ENCODE measurements around the gene F7. TPM values are rescaled to one million over a fixed set of nuclear protein-coding genes. Genes with fewer than 3 reads are reported as not detected.
A peak's percentile ranks its signal among the peaks of the same experiment; 100 is the strongest.

Gene F7
- total RNA-seq, 1 donor from 2014 or later, result not detected

GRCh38 chr13:113129921-113130750, 24.5 kb downstream of the F7 start:
- H3K36me3 Mint-ChIP-seq (ENCODE audit: low read depth), result no peaks in the 10 kb centered on the region
- H3K27me3 Mint-ChIP-seq, result peaks cover 40% of the 10 kb centered on the region
- ChIA-PET POLR2A (no interaction called here), CTCF (no interaction called here)
- TF ChIP-seq CTCF (IDR thresholded peaks at IDR 0.05), result no peak
- intact Hi-C loops (cut with micrococcal nuclease), result no loop called here
- DNase-seq (peak; percentile 3), ATAC-seq (ENCODE audit: low read depth) (no peak)
- H3K4me1 Mint-ChIP-seq, result no peaks in the 10 kb centered on the region
- no peak overlapping the region for H3K27ac Mint-ChIP-seq
- peak overlapping the region; percentile 13 for H3K4me3 Mint-ChIP-seq
- peaks cover 2% of the 10 kb centered on the region for H3K9me3 Mint-ChIP-seq

GRCh38 chr13:113135281-113135760, 29.7 kb downstream of the F7 start:
- CTCF ChIA-PET, result no interaction called here
- intact Hi-C loops (cut with micrococcal nuclease), result no loop called here
- Mint-ChIP-seq H3K27ac (no peak overlapping the region), H3K9me3 (peaks cover 2% of the 10 kb centered on the region), H3K36me3 (ENCODE audit: low read depth) (no peaks in the 10 kb centered on the region), H3K27me3 (peaks cover 14% of the 10 kb centered on the region), H3K4me3 (no peak overlapping the region), H3K4me1 (no peaks in the 10 kb centered on the region)
- no peak for TF ChIP-seq CTCF (IDR thresholded peaks at IDR 0.05)
- no peak for ATAC-seq (ENCODE audit: low read depth)
- POLR2A ChIA-PET, result no interaction called here
- no peak for DNase-seq

GRCh38 chr13:113137691-113138298, 32.2 kb downstream of the F7 start:
- CTCF ChIA-PET, result no interaction called here
- DNase-seq, result no peak
- POLR2A ChIA-PET, result no interaction called here
- Mint-ChIP-seq H3K9me3 (peaks cover 2% of the 10 kb centered on the region), H3K27me3 (peaks cover 6% of the 10 kb centered on the region), H3K4me3 (no peak overlapping the region), H3K27ac (no peak overlapping the region), H3K4me1 (no peaks in the 10 kb centered on the region), H3K36me3 (ENCODE audit: low read depth) (no peaks in the 10 kb centered on the region)
- intact Hi-C loops (cut with micrococcal nuclease), result no loop called here
- no peak for TF ChIP-seq CTCF (IDR thresholded peaks at IDR 0.05)
- ATAC-seq (ENCODE audit: low read depth), result no peak

GRCh38 chr13:113138792-113139551, 33.4 kb downstream of the F7 start:
- DNase-seq, result peak; percentile 1
- no peak for ATAC-seq (ENCODE audit: low read depth)
- TF ChIP-seq CTCF (IDR thresholded peaks at IDR 0.05), result no peak
- H3K4me1 Mint-ChIP-seq, result no peaks in the 10 kb centered on the region
- ChIA-PET POLR2A (no interaction called here), CTCF (no interaction called here)
- H3K4me3 Mint-ChIP-seq, result no peak overlapping the region
- no peak overlapping the region for H3K27ac Mint-ChIP-seq
- no peaks in the 10 kb centered on the region for H3K36me3 Mint-ChIP-seq (ENCODE audit: low read depth)
- intact Hi-C loops (cut with micrococcal nuclease), result no loop called here
- H3K27me3 Mint-ChIP-seq, result peaks cover 6% of the 10 kb centered on the region
- peaks cover 2% of the 10 kb centered on the region for H3K9me3 Mint-ChIP-seq

- no peaks in the 10 kb centered on the region for H3K9me3 Mint-ChIP-seq
- H3K4me3 Mint-ChIP-seq, result no peak overlapping the region
Observed at GRCh38 chr13:113139577-113139976, 34.0 kb downstream of the F7 start.

More at GRCh38 chr13:113139577-113139976, 34.0 kb downstream of the F7 start:
- ChIA-PET POLR2A (no interaction called here), CTCF (no interaction called here)
- Mint-ChIP-seq H3K27ac (no peak overlapping the region), H3K36me3 (ENCODE audit: low read depth) (no peaks in the 10 kb centered on the region), H3K4me1 (no peaks in the 10 kb centered on the region), H3K27me3 (peaks cover 6% of the 10 kb centered on the region)
- DNase-seq (no peak), ATAC-seq (ENCODE audit: low read depth) (no peak)
- no peak for TF ChIP-seq CTCF (IDR thresholded peaks at IDR 0.05)
- intact Hi-C loops (cut with micrococcal nuclease), result no loop called here

All from activated B cell treated with CpG ODN at 0.5 μM for 24 hours (primary cell).